Liver (tissue), 9 donors: ENCODE results near the gene OR6V1. TPM values are rescaled to one million over a fixed set of nuclear protein-coding genes. Genes with fewer than 3 reads are reported as not detected.

ENCODE experiments used
- DNase-seq: peaks from one replicate; pipeline ENCODE4 v3.0.0-alpha.2; 2017; ENCODE audit warnings: low spot score
- H3K27ac ChIP-seq, 2 donors: one replicate each; pipeline ENCODE4 v1.7.0; 2013; ENCODE audit warnings: inconsistent platforms in 2 of 2, low read length in 2 of 2, control low read depth in 1 of 2, low read depth in 1 of 2, mild to moderate bottlenecking in 1 of 2
- H3K27me3 ChIP-seq, 4 donors: one replicate each; pipeline versions ENCODE4 v1.6.1 to v1.7.0; 2013; ENCODE audit warnings: low read length in 3 of 4, inconsistent platforms in 1 of 4, mild to moderate bottlenecking in 1 of 4, moderate library complexity in 1 of 4; ENCODE audit not compliant: control insufficient read depth in 4 of 4, insufficient read depth in 4 of 4
- H3K36me3 ChIP-seq, 4 donors: one replicate each; pipeline versions ENCODE4 v1.6.1 to v1.7.0; 2013; ENCODE audit warnings: low read length in 3 of 4, mild to moderate bottlenecking in 3 of 4, low read depth in 1 of 4, moderate library complexity in 1 of 4; ENCODE audit not compliant: control insufficient read depth in 4 of 4, insufficient read depth in 3 of 4
- H3K4me1 ChIP-seq, 4 donors: one replicate each; pipeline versions ENCODE4 v1.6.1 to v1.7.0; 2013; ENCODE audit warnings: low read length in 3 of 4, mild to moderate bottlenecking in 3 of 4, moderate library complexity in 1 of 4; ENCODE audit not compliant: control insufficient read depth in 4 of 4, insufficient read depth in 4 of 4
- H3K4me3 ChIP-seq, 3 donors: one replicate each; pipeline versions ENCODE4 v1.6.1 to v1.7.0; 2013; ENCODE audit warnings: low read length in 3 of 3, control low read depth in 1 of 3, low read depth in 1 of 3, mild to moderate bottlenecking in 1 of 3
- H3K9ac ChIP-seq, 2 donors: one replicate each; pipeline ENCODE4 v1.7.0; 2013; ENCODE audit warnings: low read length in 2 of 2, mild to moderate bottlenecking in 2 of 2, moderate library complexity in 2 of 2, control low read depth in 1 of 2, low read depth in 1 of 2
- H3K9me3 ChIP-seq, 4 donors: one replicate each; pipeline versions ENCODE4 v1.6.1 to v1.7.0; 2013; ENCODE audit warnings: low read length in 3 of 4; ENCODE audit not compliant: control insufficient read depth in 4 of 4
- CTCF ChIP-seq: fragments of 150-350 bp; IDR thresholded peaks from 2 replicates; pipeline ENCODE4 v1.5.1; 2017; ENCODE audit warnings: improper control_type of control experiment, low read depth, low read length; ENCODE audit not compliant: missing input control
- EGR1 ChIP-seq, 2 donors: IDR thresholded peaks; 2 replicates each; pipeline ENCODE4 v1.6.1; 2016 to 2018; ENCODE audit warnings: antibody characterized with exemption in 2 of 2, low read depth in 2 of 2
- FOXA1 ChIP-seq: IDR thresholded peaks from 2 replicates; pipeline ENCODE4 v1.6.1; 2016; ENCODE audit warnings: antibody characterized with exemption
- FOXA2 ChIP-seq: IDR thresholded peaks from 2 replicates; pipeline ENCODE4 v1.6.1; 2016; ENCODE audit warnings: antibody characterized with exemption
- GABPA ChIP-seq, 2 donors: IDR thresholded peaks in 1 of 2; conservative IDR thresholded peaks in 1 of 2; 2 replicates each; pipeline ENCODE4 v1.6.1; 2016; ENCODE audit warnings: antibody characterized with exemption in 2 of 2, mild to moderate bottlenecking in 1 of 2, moderate library complexity in 1 of 2
- HNF4A ChIP-seq, 2 donors: conservative IDR thresholded peaks; 2 replicates each; pipeline ENCODE4 v1.6.1; 2016; ENCODE audit warnings: antibody characterized with exemption in 2 of 2, mild to moderate bottlenecking in 2 of 2
- HNF4G ChIP-seq: IDR thresholded peaks from 2 replicates; pipeline ENCODE4 v1.6.1; 2016; ENCODE audit warnings: antibody characterized with exemption
- JUND ChIP-seq, 2 donors: IDR thresholded peaks; 2 replicates each; pipeline ENCODE4 v1.6.1; 2016; ENCODE audit warnings: antibody characterized with exemption in 2 of 2
- NR2F2 ChIP-seq: IDR thresholded peaks from 2 replicates; pipeline ENCODE4 v1.6.1; 2016; ENCODE audit warnings: antibody characterized with exemption
- RAD21 ChIP-seq, 2 donors: IDR thresholded peaks; 2 replicates each; pipeline ENCODE4 v1.6.1; 2016; ENCODE audit warnings: antibody characterized with exemption in 2 of 2, mild to moderate bottlenecking in 2 of 2
- RXRA ChIP-seq, 2 donors: IDR thresholded peaks; 2 replicates each; pipeline ENCODE4 v1.6.1; 2017 to 2018; ENCODE audit warnings: antibody characterized with exemption in 2 of 2, mild to moderate bottlenecking in 1 of 2
- TAF1 ChIP-seq: conservative IDR thresholded peaks from 2 replicates; pipeline ENCODE4 v1.6.1; 2016; ENCODE audit warnings: antibody characterized with exemption, mild to moderate bottlenecking
- YY1 ChIP-seq: IDR thresholded peaks from 2 replicates; pipeline ENCODE4 v1.6.1; 2016; ENCODE audit warnings: antibody characterized with exemption, mild to moderate bottlenecking
- WGBS: extraction: QIAGEN DNeasy Blood & Tissue Kit; methylation state at CpG from one replicate; pipeline ENCODE4 v1.1.7; 2013; 5-methylcytosine and 5-hydroxymethylcytosine counted together
- polyA plus RNA-seq, 2 donors: library from polyadenylated mRNA; stranded (reverse) in 1 of 2; unstranded in 1 of 2; fragments of 200-250 nt in 1 of 2; fragments of >200 nt in 1 of 2; fragmentation: Nextera tagmentation in 1 of 2; extraction: Ambion mirVana in 1 of 2; gene quantifications; one replicate each; pipeline versions ENCODE4 v1.2.1 to v1.2.3, GENCODE V29; 2013 to 2015
- total RNA-seq, 2 donors: library from RNA; depleted of rRNA; stranded (reverse); fragments of >200 nt; gene quantifications; one replicate each; pipeline ENCODE4 v1.2.3, GENCODE V29; 2014
- TF ChIP-seq, protein P1 (sequence below): IDR thresholded peaks from 2 replicates; pipeline ENCODE4 v1.6.1; 2016; ENCODE audit warnings: antibody characterized with exemption, mild to moderate bottlenecking
- TF ChIP-seq, protein P2 (sequence below): IDR thresholded peaks from 2 replicates; pipeline ENCODE4 v1.6.1; 2016; ENCODE audit warnings: antibody characterized with exemption
- TF ChIP-seq, protein P3 (sequence below): IDR thresholded peaks from 2 replicates; pipeline ENCODE4 v1.6.1; 2016; ENCODE audit warnings: antibody characterized with exemption
- donor health status: healthy.
- donor health status: healthy.
- donor health status: healthy.
- donor health status: healthy.
- donor health status: healthy.

The OR6V1 gene
- total and polyA plus RNA-seq, 4 donors: not detected

DNA sequence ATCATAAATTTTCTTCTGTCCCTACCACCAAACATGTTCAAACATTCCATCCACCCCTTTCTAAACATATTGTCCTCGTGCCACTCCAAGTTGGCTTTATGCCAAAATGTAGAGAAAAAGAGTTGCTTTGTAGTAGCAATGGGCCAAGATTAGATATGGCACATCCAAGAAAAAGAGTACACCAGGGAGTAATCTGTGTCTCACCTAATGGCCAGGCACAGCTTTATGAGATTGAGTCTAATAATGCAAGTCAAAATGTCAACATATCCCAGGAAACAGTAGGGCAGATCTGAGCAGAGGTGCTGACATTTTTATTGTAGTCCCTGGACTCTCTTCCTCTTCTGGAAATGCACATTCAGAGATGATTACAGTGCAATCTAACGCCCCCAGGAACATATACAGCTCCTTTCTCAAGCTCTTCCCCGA, 5.7 kb upstream of the OR6V1 start:
- Histone ChIP-seq H3K9ac (no peak overlapping the region), H3K27me3 (no peaks in the 10 kb centered on the region), H3K36me3 (no peaks in the 10 kb centered on the region), H3K4me1 (peaks cover 0 to 2% (median 0%) of the 10 kb centered on the region in 4 donors), H3K27ac (no peak overlapping the region), H3K4me3 (no peak overlapping the region), H3K9me3 (no peaks in the 10 kb centered on the region)
- no peak for DNase-seq
- TF ChIP-seq CTCF: no peak
- no peak for TF ChIP-seq GABPA (IDR thresholded peaks at IDR 0.05 in 1 of 2, conservative IDR thresholded peaks at IDR 0.05 in 1 of 2)
- no peak for TF ChIP-seq RXRA (IDR thresholded peaks at IDR 0.05)
- no peak for TF ChIP-seq FOXA2
- TF ChIP-seq, protein P1, sequence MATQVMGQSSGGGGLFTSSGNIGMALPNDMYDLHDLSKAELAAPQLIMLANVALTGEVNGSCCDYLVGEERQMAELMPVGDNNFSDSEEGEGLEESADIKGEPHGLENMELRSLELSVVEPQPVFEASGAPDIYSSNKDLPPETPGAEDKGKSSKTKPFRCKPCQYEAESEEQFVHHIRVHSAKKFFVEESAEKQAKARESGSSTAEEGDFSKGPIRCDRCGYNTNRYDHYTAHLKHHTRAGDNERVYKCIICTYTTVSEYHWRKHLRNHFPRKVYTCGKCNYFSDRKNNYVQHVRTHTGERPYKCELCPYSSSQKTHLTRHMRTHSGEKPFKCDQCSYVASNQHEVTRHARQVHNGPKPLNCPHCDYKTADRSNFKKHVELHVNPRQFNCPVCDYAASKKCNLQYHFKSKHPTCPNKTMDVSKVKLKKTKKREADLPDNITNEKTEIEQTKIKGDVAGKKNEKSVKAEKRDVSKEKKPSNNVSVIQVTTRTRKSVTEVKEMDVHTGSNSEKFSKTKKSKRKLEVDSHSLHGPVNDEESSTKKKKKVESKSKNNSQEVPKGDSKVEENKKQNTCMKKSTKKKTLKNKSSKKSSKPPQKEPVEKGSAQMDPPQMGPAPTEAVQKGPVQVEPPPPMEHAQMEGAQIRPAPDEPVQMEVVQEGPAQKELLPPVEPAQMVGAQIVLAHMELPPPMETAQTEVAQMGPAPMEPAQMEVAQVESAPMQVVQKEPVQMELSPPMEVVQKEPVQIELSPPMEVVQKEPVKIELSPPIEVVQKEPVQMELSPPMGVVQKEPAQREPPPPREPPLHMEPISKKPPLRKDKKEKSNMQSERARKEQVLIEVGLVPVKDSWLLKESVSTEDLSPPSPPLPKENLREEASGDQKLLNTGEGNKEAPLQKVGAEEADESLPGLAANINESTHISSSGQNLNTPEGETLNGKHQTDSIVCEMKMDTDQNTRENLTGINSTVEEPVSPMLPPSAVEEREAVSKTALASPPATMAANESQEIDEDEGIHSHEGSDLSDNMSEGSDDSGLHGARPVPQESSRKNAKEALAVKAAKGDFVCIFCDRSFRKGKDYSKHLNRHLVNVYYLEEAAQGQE: no peak
- no peak for TF ChIP-seq RAD21 (IDR thresholded peaks at IDR 0.05)
- no peak for TF ChIP-seq HNF4G
- TF ChIP-seq, protein P2, sequence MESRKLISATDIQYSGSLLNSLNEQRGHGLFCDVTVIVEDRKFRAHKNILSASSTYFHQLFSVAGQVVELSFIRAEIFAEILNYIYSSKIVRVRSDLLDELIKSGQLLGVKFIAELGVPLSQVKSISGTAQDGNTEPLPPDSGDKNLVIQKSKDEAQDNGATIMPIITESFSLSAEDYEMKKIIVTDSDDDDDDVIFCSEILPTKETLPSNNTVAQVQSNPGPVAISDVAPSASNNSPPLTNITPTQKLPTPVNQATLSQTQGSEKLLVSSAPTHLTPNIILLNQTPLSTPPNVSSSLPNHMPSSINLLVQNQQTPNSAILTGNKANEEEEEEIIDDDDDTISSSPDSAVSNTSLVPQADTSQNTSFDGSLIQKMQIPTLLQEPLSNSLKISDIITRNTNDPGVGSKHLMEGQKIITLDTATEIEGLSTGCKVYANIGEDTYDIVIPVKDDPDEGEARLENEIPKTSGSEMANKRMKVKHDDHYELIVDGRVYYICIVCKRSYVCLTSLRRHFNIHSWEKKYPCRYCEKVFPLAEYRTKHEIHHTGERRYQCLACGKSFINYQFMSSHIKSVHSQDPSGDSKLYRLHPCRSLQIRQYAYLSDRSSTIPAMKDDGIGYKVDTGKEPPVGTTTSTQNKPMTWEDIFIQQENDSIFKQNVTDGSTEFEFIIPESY: no peak
- TF ChIP-seq, protein P3, sequence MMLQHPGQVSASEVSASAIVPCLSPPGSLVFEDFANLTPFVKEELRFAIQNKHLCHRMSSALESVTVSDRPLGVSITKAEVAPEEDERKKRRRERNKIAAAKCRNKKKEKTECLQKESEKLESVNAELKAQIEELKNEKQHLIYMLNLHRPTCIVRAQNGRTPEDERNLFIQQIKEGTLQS: no peak
- no peak for TF ChIP-seq YY1
- no peak for TF ChIP-seq TAF1
- no peak for TF ChIP-seq EGR1 (IDR thresholded peaks at IDR 0.05; ENCODE audit: low read depth in 2 of 2)
- TF ChIP-seq FOXA1: no peak
- no peak for TF ChIP-seq JUND (IDR thresholded peaks at IDR 0.05)
- TF ChIP-seq NR2F2: no peak
- no peak for TF ChIP-seq HNF4A (conservative IDR thresholded peaks at IDR 0.05)
- WGBS: 49% methylated on average over 3 of the region's 3 CpGs

GRCh38 chr7:143047326-143047725, 4.8 kb upstream of the OR6V1 start:
- 76% methylated on average over 2 of the region's 2 CpGs for WGBS
- DNase-seq: no peak
- TF ChIP-seq, protein P2: no peak
- TF ChIP-seq JUND (IDR thresholded peaks at IDR 0.05): no peak
- TF ChIP-seq CTCF: no peak
- TF ChIP-seq, protein P3: no peak
- TF ChIP-seq RAD21 (IDR thresholded peaks at IDR 0.05): no peak
- TF ChIP-seq HNF4A (conservative IDR thresholded peaks at IDR 0.05): no peak
- no peak for TF ChIP-seq FOXA2
- TF ChIP-seq EGR1 (IDR thresholded peaks at IDR 0.05; ENCODE audit: low read depth in 2 of 2): no peak

More at GRCh38 chr7:143047326-143047725, 4.8 kb upstream of the OR6V1 start:
- H3K4me3 ChIP-seq: no peak overlapping the region
- H3K27ac ChIP-seq: no peak overlapping the region
- H3K9me3 ChIP-seq: no peaks in the 10 kb centered on the region
- no peaks in the 10 kb centered on the region for H3K36me3 ChIP-seq
- peaks cover 0 to 2% (median 0%) of the 10 kb centered on the region in 4 donors for H3K4me1 ChIP-seq
- H3K27me3 ChIP-seq: no peaks in the 10 kb centered on the region
- no peak overlapping the region for H3K9ac ChIP-seq
